Right lobe of liver (tissue), 6 donors: ENCODE data around the gene UAP1L1. TPM values are rescaled to one million over a fixed set of nuclear protein-coding genes. Genes with fewer than 3 reads are reported as not detected.

Experiments used
- ATAC-seq, 4 donors: fragments of 200-7000 bp; cut with Tn5 transposase; one replicate each; pipeline ENCODE4 v1.9.1; 2020; ENCODE audit warnings: mild to moderate bottlenecking in 4 of 4, moderate library complexity in 4 of 4
- DNase-seq, 3 donors: peaks; one replicate each; pipeline ENCODE4 v3.0.0-alpha.2; 2020
- H3K27ac ChIP-seq, 3 donors: fragments of 200-600 bp; one replicate each; pipeline ENCODE4 v1.8.0; 2022
- H3K27me3 ChIP-seq, 2 donors: fragments of 200-600 bp; one replicate each; pipeline ENCODE4 v1.8.0; 2022
- H3K36me3 ChIP-seq, 4 donors: fragments of 200-600 bp; sonication (generic) in 1 of 4; one replicate each; pipeline versions ENCODE4 v1.5.1 to v1.8.0; 2017 to 2022; ENCODE audit warnings: control low read depth in 1 of 4
- H3K4me1 ChIP-seq, 4 donors: fragments of 200-600 bp; sonication (generic) in 1 of 4; one replicate each; pipeline versions ENCODE4 v1.5.1 to v1.8.0; 2017 to 2022; ENCODE audit warnings: control low read depth in 1 of 4
- H3K4me3 ChIP-seq, 3 donors: fragments of 200-600 bp; one replicate each; pipeline ENCODE4 v1.8.0; 2022
- H3K9me3 ChIP-seq, 4 donors: fragments of 200-600 bp; sonication (generic) in 1 of 4; one replicate each; pipeline versions ENCODE4 v1.5.1 to v1.8.0; 2017 to 2022; ENCODE audit warnings: control low read depth in 1 of 4
- CTCF ChIP-seq, 4 donors: fragments of 200-600 bp in 3 of 4; fragments of 450-650 bp in 1 of 4; IDR thresholded peaks; one replicate each; pipeline versions ENCODE4 v1.5.1 to v1.8.0; 2016 to 2022; ENCODE audit warnings: antibody characterized with exemption in 4 of 4, mild to moderate bottlenecking in 2 of 4
- POLR2A ChIP-seq: fragments of 450-650 bp; IDR thresholded peaks from one replicate; pipeline ENCODE4 v1.6.1; 2017; ENCODE audit warnings: antibody characterized with exemption, mild to moderate bottlenecking
- WGBS: methylation state at CpG from one replicate; pipeline ENCODE4 v1.1.6; 2018; ENCODE audit warnings: low coverage, low lambda C conversion rate; ENCODE audit not compliant: insufficient coverage; ENCODE audit errors: missing lambda C conversion rate; 5-methylcytosine and 5-hydroxymethylcytosine counted together
- intact Hi-C, 2 donors: fragments of 100-400 bp; cut with DNase I; formaldehyde crosslinking; loops; one replicate each; pipeline versions ENCODE4 v1.11.2 to v1.14.1; 2022
- total RNA-seq, 6 experiments: library from RNA; depleted of rRNA in 2 of 6; stranded (reverse); fragments of >200 nt in 2 of 6; fragmentation: NEBNext Ultra II Directional in 3 of 6; extraction: Animal tissue kit (Norgen Biotek cat#: 25700) in 3 of 6; gene quantifications; one replicate each; pipeline versions ENCODE4 v1.1.0 to v1.2.4, GENCODE V29; 2016 to 2023
- donor health status: DM: no; HTN: yes; CAD: no.
- donor health status: DM: no; HTN: no; CAD: no.
- donor health status: DM: no; HTN: no; CAD: no.
- donor health status: DM: no; HTN: yes; CAD: no.
- donor health status: DM: no; HTN: yes; CAD: no.

UAP1L1 gene
- total RNA-seq, 6 experiments from 2014 or later = 1.3 to 4.9 (median 1.9) TPM

GRCh38 chr9:137068539-137069507 is 8.5 kb upstream of the UAP1L1 start:
- Histone ChIP-seq H3K4me1 (peaks cover 0 to 3% (median 0%) of the 10 kb centered on the region in 4 donors), H3K4me3 (no peak overlapping the region), H3K36me3 (no peaks in the 10 kb centered on the region), H3K27me3 (peaks cover 0 to 14% of the 10 kb centered on the region in 2 donors), H3K27ac (no peak overlapping the region), H3K9me3 (no peaks in the 10 kb centered on the region)
- intact Hi-C loops = no loop called here
- no peak for ATAC-seq
- peak in 1 of 3 donors; percentile 51 for DNase-seq
- no CpG with 5 or more reads among the region's 17 CpGs for WGBS
- no peak for TF ChIP-seq POLR2A
- TF ChIP-seq CTCF (IDR thresholded peaks at IDR 0.05) = no peak

GRCh38 chr9:137069508-137070091 is 7.7 kb upstream of the UAP1L1 start:
- WGBS = 0% methylated on average over 3 of the region's 52 CpGs
- ATAC-seq (no peak), DNase-seq (peak in 1 of 3 donors; percentile 55)
- TF ChIP-seq POLR2A = no peak
- no peak overlapping the region for H3K27ac ChIP-seq
- H3K27me3 ChIP-seq = peaks cover 0 to 14% of the 10 kb centered on the region in 2 donors
- no peak overlapping the region for H3K4me3 ChIP-seq
- intact Hi-C loops = no loop called here
- no peaks in the 10 kb centered on the region for H3K36me3 ChIP-seq
- H3K4me1 ChIP-seq = peaks cover 0 to 3% (median 0%) of the 10 kb centered on the region in 4 donors
- H3K9me3 ChIP-seq = no peaks in the 10 kb centered on the region

DNA sequence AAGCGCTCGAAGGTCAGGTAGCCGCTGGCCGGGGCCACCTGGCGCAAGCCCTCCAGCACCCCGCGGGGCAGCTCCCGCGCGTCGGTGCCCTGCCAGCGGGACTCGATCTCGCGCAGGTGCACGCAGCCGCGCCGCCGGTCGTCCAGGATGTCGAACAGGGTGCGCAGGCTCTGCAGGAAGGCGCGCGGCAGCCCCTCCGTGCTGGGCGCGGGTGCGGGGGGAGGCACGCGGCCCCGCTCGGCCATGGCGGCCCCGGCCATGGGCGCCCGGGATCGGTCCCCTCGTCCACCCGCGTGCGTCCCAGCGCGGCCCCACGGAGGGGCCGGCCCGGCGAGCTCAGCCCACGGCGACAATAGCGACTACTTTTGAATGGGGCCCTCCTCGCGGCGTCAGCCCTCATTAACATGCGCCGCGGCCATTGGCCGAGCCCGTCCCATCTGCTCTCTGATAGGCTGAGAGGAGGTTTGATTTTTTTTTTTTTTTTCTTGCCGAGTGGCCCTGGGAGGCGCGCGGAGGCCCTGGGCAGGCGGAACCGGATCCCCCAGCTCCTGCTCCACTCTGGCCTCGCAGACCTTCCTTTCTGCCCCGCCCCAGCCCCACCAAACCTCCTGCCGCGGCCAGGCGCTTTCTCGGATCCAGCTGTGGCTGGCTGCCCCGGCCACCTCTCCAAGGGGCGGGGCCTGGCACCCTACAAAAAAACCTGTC is 7.0 kb upstream of the UAP1L1 start, which contains the start of gene SAPCD2:
SAPCD2 (minus strand) TSS at position 357 of the 705 bp plus-strand sequence; CDS start at position 260, 97 bp downstream.
- no peak for TF ChIP-seq CTCF (IDR thresholded peaks at IDR 0.05)
- Histone ChIP-seq H3K27ac (peak within 1 kb of the TSS in 1 of 3 donors; percentile 10), H3K4me3 (peak within 1 kb of the TSS in 1 of 3 donors; percentile 27), H3K36me3 (no peaks in the 10 kb centered on the region), H3K9me3 (no peaks in the 10 kb centered on the region), H3K4me1 (peaks cover 0 to 3% (median 0%) of the 10 kb centered on the region in 4 donors), H3K27me3 (peaks cover 0 to 14% of the 10 kb centered on the region in 2 donors)
- intact Hi-C loops = no loop called here
- DNase-seq (peak; percentile 82 to 87 (median 87)), ATAC-seq (peak; percentile 84 to 91 (median 86))
- WGBS = 0% methylated on average over 18 of the region's 74 CpGs

GRCh38 chr9:137070906-137071275 is 6.4 kb upstream of the UAP1L1 start:
- Histone ChIP-seq H3K4me1 (peaks cover 0 to 3% (median 0%) of the 10 kb centered on the region in 4 donors), H3K27ac (peak overlapping the region in 1 of 3 donors; percentile 10), H3K27me3 (peaks cover 0 to 14% of the 10 kb centered on the region in 2 donors), H3K36me3 (no peaks in the 10 kb centered on the region), H3K4me3 (peak overlapping the region in 1 of 3 donors; percentile 27), H3K9me3 (no peaks in the 10 kb centered on the region)
- TF ChIP-seq CTCF (IDR thresholded peaks at IDR 0.05) = no peak
- TF ChIP-seq POLR2A = no peak
- WGBS = 7% methylated on average over 2 of the region's 6 CpGs
- DNase-seq (peak in 1 of 3 donors; percentile 53), ATAC-seq (peak; percentile 1 to 7 (median 2))
- intact Hi-C loops = no loop called here
